Body of pancreas (tissue), 4 donors: ENCODE measurements around the gene CASR.

Experiments used
- POLR2A ChIP-seq, 3 donors: fragments of 450-650 bp; IDR thresholded peaks; one replicate each; pipeline ENCODE4 v1.6.1; 2016; ENCODE audit warnings: antibody characterized with exemption in 3 of 3, mild to moderate bottlenecking in 2 of 3
- TF ChIP-seq, protein P1 (sequence below), 7 experiments: fragments of 450-650 bp in 4 of 7; fragments of 200-600 bp in 3 of 7; sonication (generic) in 3 of 7; IDR thresholded peaks; one replicate each; pipeline ENCODE4 v1.5.1; 2016 to 2019; ENCODE audit warnings: antibody characterized with exemption in 7 of 7

DNA sequence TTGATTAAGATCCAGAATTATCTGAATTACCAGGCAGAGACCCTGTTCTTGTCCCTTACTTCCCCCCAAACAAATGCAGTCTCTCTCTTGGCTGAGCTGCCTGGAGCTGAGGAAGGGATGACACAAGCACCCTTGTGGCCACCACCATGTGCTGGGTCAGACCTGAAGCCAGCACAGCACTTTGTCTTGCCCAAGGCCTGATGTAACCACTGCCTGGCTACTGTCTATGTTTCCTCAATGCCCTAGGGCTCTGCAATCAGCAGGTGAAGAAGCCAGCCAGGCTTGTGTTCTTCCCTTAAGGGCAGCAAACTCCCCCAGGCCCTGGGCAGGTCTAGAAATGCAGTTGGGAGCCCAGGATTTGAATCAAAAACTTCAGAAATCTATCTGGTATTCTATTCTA, 15.8 kb upstream of the CASR start:
- TF ChIP-seq, protein P1, sequence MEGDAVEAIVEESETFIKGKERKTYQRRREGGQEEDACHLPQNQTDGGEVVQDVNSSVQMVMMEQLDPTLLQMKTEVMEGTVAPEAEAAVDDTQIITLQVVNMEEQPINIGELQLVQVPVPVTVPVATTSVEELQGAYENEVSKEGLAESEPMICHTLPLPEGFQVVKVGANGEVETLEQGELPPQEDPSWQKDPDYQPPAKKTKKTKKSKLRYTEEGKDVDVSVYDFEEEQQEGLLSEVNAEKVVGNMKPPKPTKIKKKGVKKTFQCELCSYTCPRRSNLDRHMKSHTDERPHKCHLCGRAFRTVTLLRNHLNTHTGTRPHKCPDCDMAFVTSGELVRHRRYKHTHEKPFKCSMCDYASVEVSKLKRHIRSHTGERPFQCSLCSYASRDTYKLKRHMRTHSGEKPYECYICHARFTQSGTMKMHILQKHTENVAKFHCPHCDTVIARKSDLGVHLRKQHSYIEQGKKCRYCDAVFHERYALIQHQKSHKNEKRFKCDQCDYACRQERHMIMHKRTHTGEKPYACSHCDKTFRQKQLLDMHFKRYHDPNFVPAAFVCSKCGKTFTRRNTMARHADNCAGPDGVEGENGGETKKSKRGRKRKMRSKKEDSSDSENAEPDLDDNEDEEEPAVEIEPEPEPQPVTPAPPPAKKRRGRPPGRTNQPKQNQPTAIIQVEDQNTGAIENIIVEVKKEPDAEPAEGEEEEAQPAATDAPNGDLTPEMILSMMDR (IDR thresholded peaks at IDR 0.05), result no peak
- TF ChIP-seq POLR2A (IDR thresholded peaks at IDR 0.05), result no peak
